Measurements from ENCODE around the gene EPN1. TPM values are rescaled to one million over a fixed set of nuclear protein-coding genes. Genes with fewer than 3 reads are reported as not detected.

EPN1 gene
- polyA plus RNA-seq, 1 experiment: 60.8 TPM

GRCh38 chr19:55647732-55648584, 27.1 kb upstream of the EPN1 start, which contains the start of gene CCDC106:
CCDC106 (plus strand) TSS chr19:55648212; CDS start chr19:55649047, 835 bp downstream.
- ChIA-PET POLR2A (interaction anchor here (1.3 kb wide), 1 partner anchor 11 kb away, joined by 4 read pairs; no protein-coding TSS in a partner anchor), CTCF (interaction anchor here (0.7 to 2.1 kb wide), 4 partner anchors 15 to 180 kb away, joined by 3 to 14 read pairs (median 6); no protein-coding TSS in a partner anchor)
- Histone ChIP-seq H3K4me3 (ENCODE audit: low read depth, low read length) (peak within 1 kb of the TSS; percentile 86), H3K36me3 (ENCODE audit: control insufficient read depth, insufficient read depth, low read length) (peaks cover 7% of the 10 kb centered on the region), H3K27me3 (ENCODE audit: control insufficient read depth, insufficient read depth, low read length) (no peaks in the 10 kb centered on the region)
- no peak for DNase-seq (ENCODE audit: low read depth)
- TF ChIP-seq CTCF (IDR thresholded peaks at IDR 0.05; ENCODE audit: insufficient read depth, low read depth, low read length): no peak

GRCh38 chr19:55648585-55649267, 26.3 kb upstream of the EPN1 start:
- CTCF ChIA-PET: interaction anchor here (1.7 to 2.1 kb wide), 3 partner anchors 16 to 23 kb away, joined by 4 to 14 read pairs (median 6); no protein-coding TSS in a partner anchor
- DNase-seq (ENCODE audit: low read depth): no peak

GRCh38 chr19:55649268-55650125, 25.5 kb upstream of the EPN1 start:
- no peak for TF ChIP-seq CTCF (IDR thresholded peaks at IDR 0.05; ENCODE audit: insufficient read depth, low read depth, low read length)
- no peak for DNase-seq (ENCODE audit: low read depth)
- H3K27me3 ChIP-seq (ENCODE audit: control insufficient read depth, insufficient read depth, low read length): no peaks in the 10 kb centered on the region
- CTCF ChIA-PET: interaction anchor here (1.7 to 2.0 kb wide), 2 partner anchors 17 to 22 kb away, joined by 4 to 6 read pairs; no protein-coding TSS in a partner anchor
- POLR2A ChIA-PET: no interaction called here
- H3K4me3 ChIP-seq (ENCODE audit: low read depth, low read length): peak overlapping the region; percentile 86
- H3K36me3 ChIP-seq (ENCODE audit: control insufficient read depth, insufficient read depth, low read length): peaks cover 7% of the 10 kb centered on the region

More at GRCh38 chr19:55648585-55649267, 26.3 kb upstream of the EPN1 start:
- no peak for TF ChIP-seq CTCF (IDR thresholded peaks at IDR 0.05; ENCODE audit: insufficient read depth, low read depth, low read length)
- POLR2A ChIA-PET: no interaction called here
- Histone ChIP-seq H3K36me3 (ENCODE audit: control insufficient read depth, insufficient read depth, low read length) (peaks cover 7% of the 10 kb centered on the region), H3K27me3 (ENCODE audit: control insufficient read depth, insufficient read depth, low read length) (no peaks in the 10 kb centered on the region), H3K4me3 (ENCODE audit: low read depth, low read length) (peak overlapping the region; percentile 86)

GRCh38 chr19:55650126-55650557, 24.9 kb upstream of the EPN1 start:
- POLR2A ChIA-PET: no interaction called here
- Histone ChIP-seq H3K4me3 (ENCODE audit: low read depth, low read length) (no peak overlapping the region), H3K27me3 (ENCODE audit: control insufficient read depth, insufficient read depth, low read length) (no peaks in the 10 kb centered on the region), H3K36me3 (ENCODE audit: control insufficient read depth, insufficient read depth, low read length) (peaks cover 5% of the 10 kb centered on the region)
- no peak for TF ChIP-seq CTCF (IDR thresholded peaks at IDR 0.05; ENCODE audit: insufficient read depth, low read depth, low read length)
- CTCF ChIA-PET: interaction anchor here (1.7 to 2.0 kb wide), 2 partner anchors 18 to 22 kb away, joined by 4 to 6 read pairs; no protein-coding TSS in a partner anchor
- no peak for DNase-seq (ENCODE audit: low read depth)
